OCI-LY7 (cell line): ENCODE measurements around the gene LIMK2.

Experiments used
- CTCF ChIP-seq: fragments of 200-600 bp; sonication (generic); conservative IDR thresholded peaks from 2 replicates; pipeline ENCODE4 v1.5.1; 2014; ENCODE audit warnings: mild to moderate bottlenecking, antibody characterized with exemption, low read length, moderate library complexity, mixed read lengths
- EZH2phosphoT487 ChIP-seq: fragments of 200-600 bp; sonication (generic); IDR thresholded peaks from 2 replicates; pipeline ENCODE4 v1.6.1; 2018; ENCODE audit warnings: low read depth, borderline replicate concordance, mild to moderate bottlenecking, mixed run types, antibody characterized with exemption, low read length, moderate library complexity, mixed read lengths

- TF ChIP-seq CTCF = no peak
- no peak for TF ChIP-seq EZH2phosphoT487
These were observed 96.1 kb downstream of the LIMK2 start for GRCh38 chr22:31308181-31308580.
